Astrocyte (in vitro differentiated cells and primary cell): ENCODE measurements around the gene PTGFRN. TPM values are rescaled to one million over a fixed set of nuclear protein-coding genes. Genes with fewer than 3 reads are reported as not detected.

Source experiments
- DNase-seq: peaks from one replicate; pipeline ENCODE4 v3.0.0-alpha.2; 2010; ENCODE audit warnings: low read depth
- FAIRE-seq: peaks from 2 replicates; lab custom pipeline; 2011; peaks lifted over from hg19 to GRCh38; lab: Jason Lieb, UNC
- H2AFZ ChIP-seq: 2 replicates; pipeline ENCODE4 v1.6.0; 2012; ENCODE audit warnings: low read depth, low read length, inconsistent platforms
- H3K27ac ChIP-seq: 2 replicates; pipeline ENCODE4 v1.5.1; 2011; ENCODE audit warnings: low read depth, low read length, inconsistent platforms
- H3K27me3 ChIP-seq: 2 replicates; pipeline ENCODE4 v1.6.0; 2011; ENCODE audit warnings: low read length, inconsistent platforms; ENCODE audit not compliant: insufficient read depth
- H3K36me3 ChIP-seq: 2 replicates; pipeline ENCODE4 v1.5.1; 2011; ENCODE audit warnings: low read length, inconsistent platforms; ENCODE audit not compliant: insufficient read depth
- H3K4me1 ChIP-seq: 2 replicates; pipeline ENCODE4 v1.5.1; 2011; ENCODE audit warnings: low read length, inconsistent platforms; ENCODE audit not compliant: insufficient read depth
- H3K4me2 ChIP-seq: 2 replicates; pipeline ENCODE4 v1.6.0; 2012; ENCODE audit warnings: low read length, inconsistent platforms
- H3K4me3 ChIP-seq: 2 replicates; pipeline ENCODE4 v1.5.1; 2011; ENCODE audit warnings: low read depth, mild to moderate bottlenecking, low read length, inconsistent platforms; ENCODE audit not compliant: insufficient read depth
- H3K79me2 ChIP-seq: 2 replicates; pipeline ENCODE4 v1.6.0; 2012; ENCODE audit warnings: mild to moderate bottlenecking, low read length, inconsistent platforms; ENCODE audit not compliant: insufficient read depth
- H3K9ac ChIP-seq: 2 replicates; pipeline ENCODE4 v1.6.0; 2012; ENCODE audit warnings: mild to moderate bottlenecking, low read length, inconsistent platforms
- H3K9me3 ChIP-seq: 2 replicates; pipeline ENCODE4 v1.5.1; 2012; ENCODE audit warnings: low read depth, mild to moderate bottlenecking, low read length, inconsistent platforms; ENCODE audit not compliant: insufficient read depth
- H4K20me1 ChIP-seq: 2 replicates; pipeline ENCODE4 v1.6.0; 2012; ENCODE audit warnings: low read length, inconsistent platforms; ENCODE audit not compliant: insufficient read depth
- H3K27ac Mint-ChIP-seq: one replicate; pipeline ENCODE4 v1.8.0; 2021; ENCODE audit warnings: mild to moderate bottlenecking, mixed read lengths; ENCODE audit not compliant: unreplicated experiment
- H3K27me3 Mint-ChIP-seq: one replicate; pipeline ENCODE4 v1.8.0; 2021; ENCODE audit warnings: low read depth, mixed read lengths; ENCODE audit not compliant: unreplicated experiment
- H3K36me3 Mint-ChIP-seq: one replicate; pipeline ENCODE4 v1.8.0; 2021; ENCODE audit warnings: low read depth, mixed read lengths; ENCODE audit not compliant: unreplicated experiment
- H3K4me1 Mint-ChIP-seq: one replicate; pipeline ENCODE4 v1.8.0; 2021; ENCODE audit warnings: low read depth, mixed read lengths; ENCODE audit not compliant: unreplicated experiment
- H3K4me3 Mint-ChIP-seq: one replicate; pipeline ENCODE4 v1.8.0; 2021; ENCODE audit warnings: mild to moderate bottlenecking, moderate library complexity, mixed read lengths; ENCODE audit not compliant: unreplicated experiment
- H3K9me3 Mint-ChIP-seq: one replicate; pipeline ENCODE4 v1.8.0; 2021; ENCODE audit warnings: mild to moderate bottlenecking, mixed read lengths; ENCODE audit not compliant: unreplicated experiment
- EZH2 ChIP-seq: IDR thresholded peaks from 2 replicates; pipeline ENCODE4 v1.6.1; 2012; ENCODE audit warnings: mild to moderate bottlenecking, low read length, inconsistent platforms; ENCODE audit not compliant: insufficient read depth
- total RNA-seq: library from RNA; stranded (reverse); gene quantifications from 2 replicates; pipeline ENCODE4 v1.2.1, GENCODE V29; 2021
- TF ChIP-seq, protein P1 (sequence below): IDR thresholded peaks from 2 replicates; pipeline ENCODE4 v1.5.1; 2011; ENCODE audit warnings: low read depth, mild to moderate bottlenecking, inconsistent platforms, low read length, moderate library complexity; ENCODE audit not compliant: insufficient read depth

Gene PTGFRN
- total RNA-seq, 1 donor from 2014 or later: 157 TPM

DNA sequence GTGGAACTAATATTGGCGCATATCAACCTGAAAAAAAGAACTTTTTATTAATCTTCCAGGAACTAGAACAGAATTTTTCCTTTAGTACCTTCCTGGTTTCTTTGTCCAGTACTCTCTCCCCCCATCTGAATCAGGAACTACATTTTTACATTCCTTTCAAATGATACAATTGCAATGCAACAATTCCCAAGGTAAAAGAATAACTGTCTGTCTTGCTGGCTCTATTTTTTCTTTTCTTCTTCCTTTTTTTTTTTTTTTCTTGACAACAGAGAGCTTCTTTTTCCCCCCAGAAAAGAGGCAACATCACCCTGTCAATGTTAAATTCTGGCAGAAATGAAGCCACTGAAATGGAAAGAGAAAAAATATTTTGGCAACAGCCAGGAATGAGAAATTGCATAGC is 87.3 kb downstream of the PTGFRN start:
- Mint-ChIP-seq H3K27ac (peak overlapping the region; percentile 50), H3K4me1 (peaks cover 18% of the 10 kb centered on the region), H3K4me3 (no peak overlapping the region), H3K36me3 (peaks cover 12% of the 10 kb centered on the region), H3K9me3 (peaks cover 2% of the 10 kb centered on the region), H3K27me3 (no peaks in the 10 kb centered on the region)
- no peaks in the 10 kb centered on the region for H4K20me1 ChIP-seq
- H3K27ac ChIP-seq: peak overlapping the region; percentile 49
- no peaks in the 10 kb centered on the region for H3K27me3 ChIP-seq
- H2AFZ ChIP-seq: no peak overlapping the region
- H3K4me2 ChIP-seq: peak overlapping the region; percentile 37
- peak overlapping the region; percentile 36 for H3K9ac ChIP-seq
- FAIRE-seq (no peak), DNase-seq (peak; percentile 68)
- H3K4me3 ChIP-seq: no peak overlapping the region
- H3K79me2 ChIP-seq: no peaks in the 10 kb centered on the region
- no peaks in the 10 kb centered on the region for H3K9me3 ChIP-seq
- peaks cover 13% of the 10 kb centered on the region for H3K4me1 ChIP-seq
- H3K36me3 ChIP-seq: no peaks in the 10 kb centered on the region
- TF ChIP-seq, protein P1, sequence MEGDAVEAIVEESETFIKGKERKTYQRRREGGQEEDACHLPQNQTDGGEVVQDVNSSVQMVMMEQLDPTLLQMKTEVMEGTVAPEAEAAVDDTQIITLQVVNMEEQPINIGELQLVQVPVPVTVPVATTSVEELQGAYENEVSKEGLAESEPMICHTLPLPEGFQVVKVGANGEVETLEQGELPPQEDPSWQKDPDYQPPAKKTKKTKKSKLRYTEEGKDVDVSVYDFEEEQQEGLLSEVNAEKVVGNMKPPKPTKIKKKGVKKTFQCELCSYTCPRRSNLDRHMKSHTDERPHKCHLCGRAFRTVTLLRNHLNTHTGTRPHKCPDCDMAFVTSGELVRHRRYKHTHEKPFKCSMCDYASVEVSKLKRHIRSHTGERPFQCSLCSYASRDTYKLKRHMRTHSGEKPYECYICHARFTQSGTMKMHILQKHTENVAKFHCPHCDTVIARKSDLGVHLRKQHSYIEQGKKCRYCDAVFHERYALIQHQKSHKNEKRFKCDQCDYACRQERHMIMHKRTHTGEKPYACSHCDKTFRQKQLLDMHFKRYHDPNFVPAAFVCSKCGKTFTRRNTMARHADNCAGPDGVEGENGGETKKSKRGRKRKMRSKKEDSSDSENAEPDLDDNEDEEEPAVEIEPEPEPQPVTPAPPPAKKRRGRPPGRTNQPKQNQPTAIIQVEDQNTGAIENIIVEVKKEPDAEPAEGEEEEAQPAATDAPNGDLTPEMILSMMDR: no peak
- TF ChIP-seq EZH2: no peak

DNA sequence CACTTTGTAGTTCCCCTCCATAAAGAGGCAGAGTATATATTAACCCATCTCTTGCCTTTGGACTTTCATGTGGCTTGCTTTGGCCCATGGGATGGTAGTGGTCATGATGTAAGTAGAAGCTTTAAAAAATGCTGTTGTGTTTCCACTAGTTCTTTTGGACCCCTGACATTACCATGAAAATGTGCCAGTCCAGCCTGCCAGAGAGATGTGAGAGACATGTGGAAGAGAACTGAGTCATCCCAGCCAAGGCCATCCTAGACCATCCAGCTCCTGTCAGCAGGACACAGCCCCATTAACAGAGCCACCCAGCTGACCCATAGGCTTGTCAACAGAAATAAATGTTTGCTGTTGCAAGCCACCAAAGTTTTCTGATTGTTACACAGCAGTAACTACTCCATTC is 87.9 kb downstream of the PTGFRN start:
- Mint-ChIP-seq H3K27me3 (no peaks in the 10 kb centered on the region), H3K36me3 (peaks cover 10% of the 10 kb centered on the region), H3K4me1 (peaks cover 18% of the 10 kb centered on the region), H3K4me3 (peak overlapping the region; percentile 11), H3K27ac (peak overlapping the region; percentile 0), H3K9me3 (peaks cover 2% of the 10 kb centered on the region)
- H3K4me2 ChIP-seq: peak overlapping the region; percentile 37
- no peak for TF ChIP-seq EZH2
- TF ChIP-seq, protein P1: no peak
- H3K27ac ChIP-seq: peak overlapping the region; percentile 49
- no peaks in the 10 kb centered on the region for H4K20me1 ChIP-seq
- H3K9me3 ChIP-seq: no peaks in the 10 kb centered on the region
- peak overlapping the region; percentile 36 for H3K9ac ChIP-seq
- no peak overlapping the region for H3K4me3 ChIP-seq
- no peak overlapping the region for H2AFZ ChIP-seq
- no peaks in the 10 kb centered on the region for H3K36me3 ChIP-seq
- DNase-seq: no peak
- FAIRE-seq: no peak
- H3K4me1 ChIP-seq: peaks cover 13% of the 10 kb centered on the region
- no peaks in the 10 kb centered on the region for H3K79me2 ChIP-seq
- no peaks in the 10 kb centered on the region for H3K27me3 ChIP-seq

DNA sequence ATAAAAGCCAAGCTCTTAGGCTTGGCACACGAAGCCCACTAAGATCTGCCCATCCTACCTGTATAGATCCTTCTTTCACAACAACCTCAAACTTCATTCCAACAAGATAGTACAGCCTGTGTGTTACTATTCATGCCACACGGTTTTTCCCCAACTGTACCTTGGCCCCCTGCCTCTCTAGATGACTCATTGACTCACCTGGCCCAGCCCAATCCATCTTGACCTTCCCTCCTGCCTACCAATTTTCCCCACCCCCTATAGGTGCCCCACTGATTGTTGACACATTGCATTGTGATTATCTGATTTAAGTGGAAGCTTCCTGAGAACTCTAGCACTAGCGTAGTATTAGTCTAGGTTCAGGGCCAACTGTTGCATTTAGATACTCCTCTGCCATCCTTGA is 89.9 kb downstream of the PTGFRN start:
- H3K9me3 ChIP-seq: no peaks in the 10 kb centered on the region
- H3K36me3 Mint-ChIP-seq: no peaks in the 10 kb centered on the region
- H3K9me3 Mint-ChIP-seq: peaks cover 2% of the 10 kb centered on the region
- H3K27ac ChIP-seq: no peak overlapping the region
- H3K4me3 Mint-ChIP-seq: no peak overlapping the region
- no peaks in the 10 kb centered on the region for H3K36me3 ChIP-seq
- DNase-seq: no peak
- H3K4me1 ChIP-seq: peaks cover 13% of the 10 kb centered on the region
- peaks cover 18% of the 10 kb centered on the region for H3K4me1 Mint-ChIP-seq
- TF ChIP-seq, protein P1: no peak
- TF ChIP-seq EZH2: no peak
- H3K79me2 ChIP-seq: no peaks in the 10 kb centered on the region
- H3K4me2 ChIP-seq: no peak overlapping the region
- no peaks in the 10 kb centered on the region for H4K20me1 ChIP-seq
- no peak for FAIRE-seq
- H3K4me3 ChIP-seq: no peak overlapping the region
- no peaks in the 10 kb centered on the region for H3K27me3 ChIP-seq
- no peak overlapping the region for H3K27ac Mint-ChIP-seq
- H3K9ac ChIP-seq: no peak overlapping the region
- no peak overlapping the region for H2AFZ ChIP-seq
- H3K27me3 Mint-ChIP-seq: no peaks in the 10 kb centered on the region
